HuH-7 (cell line): ENCODE results near the gene FREY1.
A peak's percentile ranks its signal among the peaks of the same experiment; 100 is the strongest.

Source experiments
- DNase-seq: peaks from one replicate; pipeline ENCODE4 v3.0.0; 2011; ENCODE audit warnings: low spot score

FREY1 gene

DNA sequence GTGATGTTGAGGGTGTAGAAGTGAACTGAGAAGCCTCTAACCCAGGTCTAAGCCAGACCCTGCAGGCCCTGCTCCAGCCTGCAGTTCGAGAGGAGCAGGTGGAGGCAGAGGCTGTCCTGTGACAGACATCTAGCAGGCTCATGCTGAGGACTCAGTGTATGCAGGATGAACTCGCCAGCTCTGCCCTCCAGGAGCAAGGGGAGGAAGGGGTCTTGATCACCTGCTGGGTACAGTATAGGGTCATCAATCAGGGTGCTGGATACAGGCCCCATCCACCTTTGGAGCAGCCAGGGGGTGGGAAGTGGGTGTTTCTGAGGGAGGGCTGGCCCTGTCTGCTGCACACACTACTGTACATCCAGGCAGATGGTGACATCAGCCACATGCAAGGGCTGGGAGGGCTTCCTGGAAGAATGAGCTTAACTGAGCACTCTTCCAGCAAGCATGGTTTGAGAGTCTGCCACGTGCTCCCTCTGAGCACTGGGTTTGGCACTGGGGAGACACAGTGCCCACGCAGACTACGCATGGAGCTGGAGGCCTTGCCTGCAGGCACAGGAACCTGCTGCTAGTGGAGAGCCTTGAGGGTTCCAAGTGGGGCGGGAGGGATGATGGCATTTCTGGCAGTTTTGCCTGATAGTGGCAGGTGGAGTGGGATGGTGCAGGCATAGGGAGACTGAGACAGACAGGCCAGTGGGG, 12.4 kb downstream of the FREY1 start:
- DNase-seq, result no peak

DNA sequence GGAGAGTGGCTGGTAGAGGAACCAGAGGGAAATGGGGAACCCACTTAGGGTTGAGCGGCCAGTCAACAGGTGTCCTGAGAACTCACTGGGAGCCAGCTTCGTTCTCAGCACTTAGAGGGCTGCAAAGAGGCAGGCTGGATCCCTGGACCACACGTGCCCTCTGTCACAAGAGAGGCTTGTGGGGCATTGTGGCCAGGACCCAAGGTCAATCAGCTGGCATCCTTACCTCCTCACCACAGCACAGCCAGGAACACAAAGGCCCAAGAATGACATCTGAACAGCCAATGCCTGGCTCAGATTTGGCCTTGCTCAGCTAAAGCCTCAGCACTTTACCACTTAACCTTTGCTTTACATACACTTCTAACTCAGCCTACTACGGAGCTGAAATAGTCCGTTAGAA, 14.2 kb downstream of the FREY1 start:
- no peak for DNase-seq

DNA sequence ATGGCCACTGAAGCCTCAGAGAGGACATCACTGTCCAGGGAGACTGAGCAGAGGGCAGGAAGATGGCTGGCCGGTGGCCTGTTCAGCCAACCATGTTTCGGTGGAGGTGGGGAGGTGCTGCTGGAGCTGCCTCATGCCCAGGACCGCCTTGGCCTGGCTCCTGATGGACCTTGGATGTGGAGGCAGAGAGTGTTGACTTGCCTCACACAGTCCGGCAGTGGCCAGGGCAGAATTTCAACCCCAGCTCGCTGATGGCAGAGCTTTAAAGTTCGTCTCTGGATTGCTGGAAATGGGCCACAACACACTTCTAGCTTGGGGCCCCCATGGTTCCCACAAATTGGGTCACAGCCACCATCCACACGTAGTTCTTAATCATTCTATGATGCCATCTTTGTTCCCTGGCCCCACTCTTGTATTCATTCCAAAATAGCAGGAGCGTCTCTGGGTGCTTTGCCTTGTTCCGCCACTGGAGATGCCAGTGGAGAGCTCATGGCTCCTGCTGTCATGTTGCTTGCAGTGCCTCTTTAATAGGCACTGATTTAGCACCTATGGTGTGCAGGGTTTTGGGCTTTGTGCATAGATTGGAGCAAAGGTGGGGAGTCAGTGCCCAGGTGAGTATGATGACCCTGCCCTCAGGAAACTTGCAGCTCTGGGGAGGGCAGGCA, 16.1 kb downstream of the FREY1 start:
- no peak for DNase-seq

DNA sequence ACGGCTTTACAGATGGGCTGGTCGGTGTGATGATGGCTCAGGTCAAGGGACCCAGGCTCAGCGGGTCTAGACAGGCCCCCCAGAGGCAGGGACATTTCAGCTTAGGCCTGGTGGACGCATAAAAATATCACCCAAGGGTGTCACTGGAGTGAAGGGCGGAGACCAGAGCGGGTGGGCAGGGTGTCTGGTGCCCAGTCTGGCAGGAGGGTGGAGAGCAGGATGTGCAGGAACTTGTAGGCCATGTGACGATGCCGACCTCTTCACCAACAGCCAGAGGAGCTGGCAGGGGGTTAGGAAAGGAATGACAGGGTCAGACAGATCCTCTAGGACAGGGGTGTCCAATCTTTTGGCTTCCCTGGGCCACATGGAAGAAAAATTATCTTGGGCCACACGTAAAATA, 17.1 kb downstream of the FREY1 start:
- DNase-seq, result no peak

DNA sequence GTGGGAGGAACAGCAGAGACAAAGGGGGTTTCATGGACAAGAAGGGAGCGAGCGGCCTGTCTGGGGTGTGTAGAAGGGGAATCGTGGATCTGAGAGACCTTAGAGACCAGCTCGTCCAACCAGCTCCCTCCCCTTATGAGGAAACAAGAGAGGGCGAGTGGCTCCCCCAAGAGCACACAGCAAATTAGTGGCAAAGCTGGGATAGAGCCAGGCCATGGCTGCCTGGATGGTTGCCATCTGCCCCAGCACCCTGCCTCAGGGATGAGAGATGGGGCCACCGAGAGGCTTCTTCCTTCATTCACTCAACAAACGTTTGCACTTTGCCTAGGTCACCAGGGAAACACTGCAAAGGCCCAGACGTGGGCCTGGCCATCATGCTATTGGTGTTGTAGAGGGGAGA, 17.5 kb downstream of the FREY1 start:
- DNase-seq, result no peak

DNA sequence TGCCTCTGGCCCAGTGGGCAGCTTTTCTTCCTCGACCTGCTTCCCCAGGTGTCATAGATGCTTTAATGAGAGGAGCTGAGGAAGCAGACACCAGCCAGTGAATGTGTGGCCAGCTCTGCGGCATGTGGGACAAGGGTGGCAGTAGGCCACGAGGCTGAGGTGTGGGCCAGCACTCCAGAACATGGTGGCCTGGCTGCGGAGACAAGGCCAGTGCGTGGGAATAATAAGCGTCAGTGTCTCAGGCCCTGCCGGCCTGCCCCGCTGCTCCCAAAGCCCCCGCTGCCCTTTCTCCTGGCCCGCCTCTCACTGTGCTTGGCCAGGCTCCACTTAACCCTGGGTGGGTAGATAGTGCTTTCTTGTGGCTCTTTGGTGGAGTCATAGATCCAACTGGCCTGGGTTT, 19.5 kb downstream of the FREY1 start:
- DNase-seq, result no peak

DNA sequence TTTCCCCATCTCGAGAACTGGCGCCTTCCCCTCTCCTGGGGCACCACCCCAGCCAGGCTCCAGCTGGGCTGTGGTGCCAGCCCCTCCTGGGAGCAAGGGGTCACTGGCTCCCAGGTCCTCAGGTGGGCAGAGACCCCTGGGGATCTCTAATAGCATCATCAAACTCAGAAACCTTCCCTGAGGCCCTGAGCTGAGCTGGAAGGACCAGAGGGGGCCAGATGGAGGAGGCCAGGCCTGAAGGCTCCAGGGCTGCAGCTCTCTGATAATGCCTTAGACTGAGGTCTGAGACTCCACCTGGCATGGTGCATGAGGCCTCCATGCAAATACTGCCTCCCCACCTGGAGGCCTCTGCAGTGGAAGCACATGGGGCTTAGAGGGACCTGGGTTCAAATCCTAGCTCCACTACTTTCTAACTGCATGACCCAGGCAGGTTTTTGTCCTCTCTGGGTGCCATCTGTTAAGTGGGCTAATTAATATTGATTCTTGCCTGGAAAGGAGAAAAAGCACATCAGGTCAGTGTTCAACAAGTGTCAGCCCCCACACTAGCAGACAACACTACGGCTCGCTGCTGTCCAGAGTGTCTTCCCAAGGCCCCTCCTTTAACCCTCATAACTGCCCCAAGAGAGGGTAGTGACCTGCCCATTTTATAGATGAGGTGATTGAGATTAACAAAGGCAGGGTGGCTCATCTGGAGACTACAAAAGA, 20.1 kb downstream of the FREY1 start:
- no peak for DNase-seq

DNA sequence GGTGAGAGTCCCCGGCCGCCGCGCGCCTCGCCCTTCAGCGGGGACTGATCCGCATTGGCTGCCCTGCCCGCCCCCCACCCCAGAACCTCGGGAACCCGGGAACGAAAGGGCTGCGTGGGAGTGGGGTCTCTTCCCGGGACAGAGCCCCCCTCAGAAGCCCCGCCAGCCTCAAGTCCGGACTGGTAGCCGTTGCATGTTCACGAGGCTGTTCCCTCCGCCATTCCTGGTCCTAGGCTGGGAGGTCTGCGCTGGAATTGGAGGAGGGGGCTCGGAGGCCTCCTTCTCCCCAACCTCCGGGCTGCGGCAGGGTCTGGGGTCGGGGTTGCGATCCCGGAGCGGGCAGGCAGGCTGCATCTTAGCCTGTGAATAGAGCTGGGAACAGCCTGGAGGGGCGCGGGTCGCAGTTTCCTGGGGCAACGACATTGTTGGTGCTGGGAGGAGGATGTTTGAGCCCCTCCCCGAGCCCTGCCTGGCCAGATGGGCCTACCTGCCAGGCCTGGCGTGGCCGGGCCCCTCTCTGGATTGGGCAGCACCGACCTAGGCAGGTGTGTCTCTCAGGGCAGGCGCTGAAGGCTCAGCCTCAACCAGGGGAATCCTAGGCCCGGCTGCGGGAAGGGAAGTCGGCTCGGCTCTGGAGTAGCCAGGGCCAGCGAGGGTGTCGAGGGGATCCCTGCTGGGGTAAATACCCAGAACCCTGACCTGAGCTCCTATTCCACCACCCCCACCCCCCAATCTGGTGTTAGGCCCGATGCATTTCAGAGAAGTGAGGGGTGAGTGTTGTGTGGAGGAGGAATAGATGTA, 20.9 kb downstream of the FREY1 start:
- DNase-seq, result no peak

DNA sequence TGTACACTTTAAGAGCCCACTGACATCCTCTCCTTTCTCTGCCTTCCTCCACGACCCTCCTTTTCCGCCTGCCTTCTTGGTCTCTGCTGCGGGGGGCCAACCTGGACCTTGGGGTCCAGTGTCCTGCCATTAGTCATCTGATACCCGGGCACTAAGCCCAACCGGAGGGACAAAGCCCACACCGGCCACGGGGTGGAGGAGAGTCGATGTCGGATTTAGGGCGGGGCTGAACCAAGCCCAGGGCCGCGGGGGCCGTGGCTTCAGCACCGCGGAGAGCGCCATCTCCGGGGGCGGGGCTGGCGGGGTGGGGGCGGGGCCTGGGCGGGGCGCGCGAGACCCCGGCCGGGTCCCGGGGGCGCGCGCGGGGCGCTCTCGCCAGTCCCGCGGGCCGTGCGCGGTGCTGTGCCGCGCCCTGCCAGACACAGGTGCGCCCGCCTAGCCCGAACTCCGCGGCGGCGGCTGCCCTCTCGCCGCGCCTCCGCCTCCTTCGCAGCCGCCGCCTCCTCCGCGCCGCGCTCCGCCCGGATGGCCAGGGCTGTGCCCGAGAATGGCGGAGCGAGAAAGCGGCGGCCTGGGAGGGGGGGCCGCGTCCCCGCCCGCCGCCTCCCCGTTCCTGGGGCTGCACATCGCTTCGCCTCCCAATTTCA, 21.7 kb downstream of the FREY1 start, which contains the start of gene MAPK8IP1:
Gene MAPK8IP1, plus strand, starts transcription at position 378 of the 647 bp plus-strand sequence. Its CDS starts 170 bp downstream, at position 548.
- DNase-seq, result peak; percentile 78

DNA sequence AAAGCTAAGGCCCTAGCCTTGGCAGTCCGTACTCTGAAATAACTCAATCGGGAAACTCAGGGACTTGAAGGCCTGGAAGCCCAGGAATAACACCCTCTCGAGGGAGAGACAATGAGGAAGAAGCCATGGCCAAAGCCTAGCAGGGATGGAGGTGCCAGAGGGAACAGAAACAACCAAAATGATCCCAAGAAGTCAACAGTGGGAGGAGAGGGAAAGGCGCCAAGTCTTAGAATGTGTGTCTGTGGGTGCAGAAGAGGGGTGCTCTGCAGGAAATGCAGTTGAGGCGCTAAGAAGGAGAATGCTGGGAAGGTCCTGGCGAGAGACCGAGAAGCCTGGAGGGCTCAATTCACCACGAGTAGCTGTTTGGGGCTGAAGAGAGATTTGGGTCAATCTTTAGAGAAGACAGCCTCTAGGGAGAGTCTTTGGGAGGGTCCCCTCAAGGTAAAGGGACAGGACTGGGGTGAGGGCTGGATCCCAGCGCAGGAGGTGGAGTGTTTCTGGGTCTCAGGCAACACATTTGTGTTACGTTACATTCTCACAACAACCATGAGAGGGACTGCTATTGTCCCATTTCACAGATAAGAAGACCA, 22.4 kb downstream of the FREY1 start:
- DNase-seq, result no peak

DNA sequence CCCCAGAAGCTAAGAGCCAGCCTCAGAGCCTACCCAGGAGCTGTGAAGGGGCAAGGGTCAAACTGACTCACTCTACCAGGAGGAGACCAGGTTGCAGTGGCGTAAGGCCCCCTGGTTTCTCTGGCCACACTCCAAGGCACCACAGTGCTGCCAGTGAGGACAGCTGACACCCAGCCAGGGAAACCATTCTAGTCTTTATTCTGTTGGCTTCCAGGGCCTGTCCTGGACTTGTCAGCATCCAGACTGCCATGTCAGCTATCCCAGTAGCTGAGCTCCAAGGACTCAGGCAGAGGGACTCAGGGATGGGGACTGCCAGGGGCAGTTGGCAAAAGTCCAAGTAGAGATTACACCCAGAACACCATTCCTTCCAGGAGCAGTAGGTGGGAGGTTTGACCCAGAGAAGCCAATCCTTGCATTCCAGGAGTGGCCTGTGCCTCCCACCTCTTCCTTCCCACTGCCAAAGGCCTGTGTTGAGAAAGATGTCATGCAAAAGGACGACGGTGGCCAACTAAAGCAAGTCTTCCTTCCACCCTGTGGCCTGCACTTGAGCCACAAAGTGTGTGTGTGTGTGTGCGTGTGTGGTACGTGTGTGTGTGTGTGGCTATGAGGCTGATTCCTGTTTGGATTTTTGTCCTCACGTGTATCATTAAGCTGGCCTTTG, 25.2 kb downstream of the FREY1 start:
- no peak for DNase-seq

DNA sequence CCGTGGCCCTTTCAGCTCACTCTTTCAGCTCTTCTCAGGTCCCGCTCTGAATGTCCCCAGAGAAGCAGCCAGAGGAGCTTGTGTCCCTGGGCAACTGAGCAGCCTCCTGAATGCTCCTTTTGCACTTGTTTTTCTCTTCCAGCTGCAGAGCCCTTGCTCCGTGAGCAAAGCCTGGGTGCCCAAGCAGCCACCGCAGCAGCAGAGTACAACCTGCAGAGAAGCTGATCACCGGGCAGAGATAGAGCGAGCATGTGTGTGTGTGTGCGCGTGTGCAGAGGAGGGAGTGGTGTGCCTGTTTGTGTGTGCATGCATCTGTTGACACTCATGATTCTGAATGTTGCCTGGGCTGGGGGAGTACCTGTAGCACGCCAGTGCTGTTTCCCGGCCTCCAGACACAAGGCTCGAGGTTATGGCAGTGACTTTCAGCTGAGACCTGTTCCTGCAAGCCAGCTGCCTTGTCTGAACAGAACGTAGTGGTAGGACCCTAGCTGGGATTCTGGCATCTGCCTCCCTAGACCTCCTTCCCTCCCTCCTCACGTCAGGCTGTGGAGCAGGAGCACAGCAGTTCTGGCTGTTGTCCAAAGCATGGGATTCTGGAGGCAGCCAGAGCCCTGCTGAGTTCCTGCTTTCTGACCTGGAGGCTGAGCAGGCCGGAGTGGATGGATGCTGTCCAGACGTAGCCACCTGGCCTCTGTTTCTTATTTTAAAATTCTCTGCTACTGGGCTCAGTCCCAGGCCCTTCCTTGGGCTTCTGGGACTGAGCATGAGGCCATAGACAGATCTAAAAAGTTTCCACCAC, 26.1 kb downstream of the FREY1 start:
- no peak for DNase-seq

DNA sequence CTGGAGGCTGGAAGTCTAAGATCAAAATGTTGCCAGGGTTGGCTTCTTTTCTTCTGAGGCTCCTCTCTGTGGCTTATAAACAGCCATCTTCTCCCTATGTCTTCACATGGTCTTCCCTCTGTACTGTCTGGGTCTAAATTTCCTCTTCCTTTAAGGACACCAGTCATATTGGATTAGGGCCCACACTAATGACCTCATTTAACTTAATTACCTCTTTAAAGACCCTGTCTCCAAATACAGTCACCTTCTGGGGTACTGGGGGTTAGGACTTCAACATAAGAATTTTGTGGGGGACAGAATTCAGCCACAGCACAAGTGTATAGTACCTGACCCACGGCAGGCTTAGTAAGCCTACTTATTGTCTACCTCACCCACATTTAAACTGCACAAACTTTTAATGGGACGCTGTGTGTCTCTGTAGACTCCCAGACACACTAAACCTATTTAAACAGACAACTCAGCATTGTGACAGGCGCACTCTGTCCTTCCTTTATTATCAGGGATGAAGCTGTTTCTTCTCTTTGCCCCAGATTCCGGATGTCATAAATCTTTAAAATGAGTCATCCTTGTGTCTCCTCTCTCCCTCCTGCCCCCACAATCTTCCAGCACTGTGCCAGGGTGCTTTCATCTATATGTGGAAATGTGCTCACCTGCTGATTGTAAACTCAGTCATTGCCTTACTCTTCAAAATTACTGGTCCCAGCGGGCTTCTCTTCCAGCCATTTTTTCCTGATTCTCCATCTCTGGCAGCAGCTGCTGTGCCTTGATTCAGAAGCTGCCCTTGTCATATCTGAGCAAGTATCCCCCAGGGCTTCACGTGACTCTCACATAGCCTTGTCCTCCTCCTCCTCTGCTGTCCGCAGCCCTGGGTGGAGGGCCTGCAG, 27.0 kb downstream of the FREY1 start:
- no peak for DNase-seq

DNA sequence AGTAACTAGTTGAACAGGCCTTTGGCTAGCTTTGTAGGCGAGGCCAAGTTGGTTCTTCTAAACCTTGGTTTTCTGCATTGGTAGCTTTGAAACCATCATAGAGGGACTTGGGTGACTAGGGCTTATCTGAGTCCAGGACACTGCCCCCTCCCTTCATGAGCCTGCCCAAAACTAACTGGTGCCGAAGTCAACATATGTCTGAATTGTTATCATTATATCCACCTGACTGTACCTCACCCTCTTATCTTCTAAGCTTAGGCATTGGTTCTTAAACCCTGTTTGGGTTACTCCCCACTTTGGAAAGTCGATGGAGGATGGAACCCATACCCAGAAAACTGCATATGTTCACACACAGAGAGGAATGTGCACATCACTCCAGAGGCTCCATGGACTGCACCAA, 29.2 kb downstream of the FREY1 start:
- no peak for DNase-seq

DNA sequence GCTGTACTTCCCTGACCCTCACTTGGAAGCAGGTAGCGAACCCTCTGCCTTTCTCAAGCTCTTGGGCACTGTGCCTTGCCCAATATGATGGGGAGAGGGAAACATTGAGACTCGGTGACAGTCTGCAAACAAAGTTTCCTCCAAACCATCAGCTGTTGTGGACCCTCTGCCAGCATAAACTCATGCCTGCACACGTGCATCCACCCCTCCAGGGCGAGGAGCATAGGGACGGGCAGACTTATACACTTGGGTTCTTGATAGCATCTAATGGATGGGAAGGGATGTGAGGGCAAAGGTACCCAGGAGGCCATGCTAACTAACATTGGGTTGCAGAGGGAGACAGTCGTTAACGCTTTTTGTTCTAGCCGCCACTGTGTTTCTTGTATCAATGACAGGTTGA, 29.9 kb downstream of the FREY1 start:
- DNase-seq, result no peak

DNA sequence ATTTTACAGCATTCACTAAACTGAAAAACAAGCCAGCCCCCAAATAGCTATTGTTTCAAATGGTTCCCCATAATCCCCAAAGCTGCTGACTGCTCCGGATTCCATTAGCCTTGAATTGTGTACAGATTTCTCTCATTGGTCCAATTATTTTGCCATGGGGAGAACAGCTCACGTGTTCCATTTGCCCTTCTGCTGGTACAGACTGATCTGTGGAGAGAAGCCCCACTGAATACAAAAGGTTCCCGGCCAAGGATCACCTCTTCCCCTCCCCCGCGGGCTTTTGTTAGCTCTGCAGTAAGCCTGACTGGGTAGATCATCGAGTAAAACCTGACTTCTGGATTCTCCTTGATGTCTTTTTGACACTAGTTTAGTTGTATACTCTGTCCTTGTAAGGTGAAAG, 30.7 kb downstream of the FREY1 start:
- no peak for DNase-seq

DNA sequence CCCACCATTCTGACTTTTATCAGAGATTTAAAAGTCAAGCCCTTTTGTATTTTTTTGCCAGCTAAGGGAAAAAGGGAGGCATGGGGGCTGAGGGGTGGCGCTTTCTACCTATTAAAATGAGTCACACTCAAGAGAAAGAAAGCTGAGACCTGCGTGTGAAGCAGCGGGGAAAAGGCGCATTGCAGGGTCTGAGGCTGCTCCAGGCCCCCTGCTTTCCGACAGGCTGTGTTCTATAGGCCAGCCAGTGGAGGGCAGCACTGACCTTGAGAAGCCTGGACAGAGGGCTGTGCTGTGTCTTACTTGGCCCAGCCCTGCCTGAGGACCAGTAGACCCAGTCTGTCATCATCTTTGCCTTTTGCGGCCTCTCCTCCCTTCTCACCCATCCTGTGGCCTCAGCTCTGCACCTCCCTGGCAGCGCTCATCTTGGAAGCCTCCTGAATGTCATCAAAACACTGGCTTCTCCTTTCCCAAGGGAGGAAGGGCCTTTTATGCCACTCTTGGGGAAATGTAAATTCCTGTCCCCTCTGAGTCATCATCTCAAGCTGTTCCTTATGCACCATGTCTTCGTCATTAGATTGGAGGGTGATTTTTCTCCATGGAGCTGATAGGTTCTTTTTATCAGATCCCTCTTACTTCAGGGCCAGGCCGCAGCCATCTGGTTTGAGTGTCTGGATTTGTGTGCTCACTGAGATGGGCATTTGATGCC, 34.3 kb downstream of the FREY1 start:
- DNase-seq, result peak; percentile 74

DNA sequence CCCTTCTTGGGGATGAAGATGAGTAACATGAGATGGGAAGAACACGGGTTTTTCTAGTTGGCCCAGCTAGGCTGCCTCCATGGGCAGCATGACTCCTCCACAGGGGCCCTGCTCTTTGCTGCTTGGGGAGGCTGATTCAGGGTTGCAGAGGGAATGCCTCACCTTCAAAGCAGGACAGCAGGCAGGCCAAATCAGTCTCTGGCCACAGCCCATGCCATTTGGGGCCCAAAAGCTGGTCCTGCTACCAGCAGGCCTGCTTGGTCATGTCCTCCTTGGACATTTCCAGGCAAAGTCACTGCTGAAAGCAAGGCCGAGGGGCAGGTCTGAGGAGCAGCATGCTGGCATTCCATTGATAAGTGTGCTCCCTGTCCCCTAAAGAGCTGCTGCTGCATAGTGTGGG, 35.4 kb downstream of the FREY1 start:
- no peak for DNase-seq
